Measurements from ENCODE around the gene MCUB. TPM values are rescaled to one million over a fixed set of nuclear protein-coding genes. Genes with fewer than 3 reads are reported as not detected.
"Not testable (repeated sequence)": the region's sequence is repeated elsewhere in the genome, so short reads cannot be mapped to it uniquely, and the experiment has no call there.

Gene MCUB
- total and polyA plus RNA-seq, 2 of the 13 experiments (the other 11 are each of a cell fraction or from before 2014, with no cell fraction given), result 0.95 to 2.2 TPM

GRCh38 chr4:109576462-109576861 lies 16.4 kb downstream of the MCUB start:
- no peak overlapping the region for H3K27ac ChIP-seq (ENCODE audit: extremely low read length, insufficient read depth, low read length)
- no peaks in the 10 kb centered on the region for H3K4me1 ChIP-seq (ENCODE audit: insufficient read depth, low read length)
- FAIRE-seq, result no peak
- no TSS peak for BruUV-seq (replicated peaks)
- intact Hi-C loops (cut with micrococcal nuclease; ENCODE audit: unreplicated experiment) (no loop called here), in situ Hi-C loops (cut with HindIII; ENCODE audit: extremely low pct_ligation_motif_present, low pct_unique_long_range_greater_than_20kb) (no loop called here)
- H3K9ac ChIP-seq (ENCODE audit: insufficient read depth, low read depth, low read length), result no peak overlapping the region
- no peak overlapping the region for H3K4me3 ChIP-seq (replicated peaks in 1 of 3; ENCODE audit: insufficient read depth in 1 of 3, low read depth in 2 of 3, low read length in 3 of 3)
- no peaks in the 10 kb centered on the region for H3K9me3 ChIP-seq (ENCODE audit: low read length)
- no peaks in the 10 kb centered on the region for H3K79me2 ChIP-seq (ENCODE audit: insufficient read depth, low read length)
- no peaks in the 10 kb centered on the region for H3K27me3 ChIP-seq (ENCODE audit: control insufficient read depth in 1 of 2, insufficient read depth in 2 of 2, low read length in 2 of 2)
- DNase-seq (ENCODE audit: low spot score), result no peak
- H4K20me1 ChIP-seq (ENCODE audit: insufficient read depth, low read length), result no peaks in the 10 kb centered on the region
- ChIA-PET CTCF (ENCODE audit: low intra/inter-chr PET ratio, low total read pairs) (no interaction called here), POLR2A (no interaction called here)
- WGBS (ENCODE audit: low lambda C conversion rate), result 86% methylated on average over 2 of the region's 2 CpGs
- H3K36me3 ChIP-seq (replicated peaks in 1 of 2; ENCODE audit: control insufficient read depth in 1 of 2, insufficient read depth in 2 of 2, low read length in 2 of 2), result no peaks in the 10 kb centered on the region
- TF ChIP-seq ZNF274 (CRISPR knock-in tag; IDR thresholded peaks at IDR 0.05) (no peak), PPARG (CRISPR knock-in tag; conservative IDR thresholded peaks at IDR 0.05) (0 out of 2 replicates have a peak, but pooled peaks have one; percentile 14), THAP8 (CRISPR knock-in tag; IDR thresholded peaks at IDR 0.05; ENCODE audit: borderline replicate concordance) (no peak)
- no peak overlapping the region for H2AFZ ChIP-seq (ENCODE audit: low read length)
- no peak for ATAC-seq
- H3K4me2 ChIP-seq (ENCODE audit: low read depth, low read length), result no peak overlapping the region

- Histone ChIP-seq H3K9me3 (ENCODE audit: low read length) (no peaks in the 10 kb centered on the region), H2AFZ (ENCODE audit: low read length) (no peak overlapping the region), H3K79me2 (ENCODE audit: insufficient read depth, low read length) (no peaks in the 10 kb centered on the region), H3K9ac (ENCODE audit: insufficient read depth, low read depth, low read length) (no peak overlapping the region), H3K36me3 (replicated peaks in 1 of 2; ENCODE audit: control insufficient read depth in 1 of 2, insufficient read depth in 2 of 2, low read length in 2 of 2) (no peaks in the 10 kb centered on the region), H3K27me3 (ENCODE audit: control insufficient read depth in 1 of 2, insufficient read depth in 2 of 2, low read length in 2 of 2) (no peaks in the 10 kb centered on the region), H3K4me1 (ENCODE audit: insufficient read depth, low read length) (no peaks in the 10 kb centered on the region), H3K4me3 (replicated peaks in 1 of 3; ENCODE audit: insufficient read depth in 1 of 3, low read depth in 2 of 3, low read length in 3 of 3) (no peak overlapping the region), H3K4me2 (ENCODE audit: low read depth, low read length) (no peak overlapping the region), H3K27ac (ENCODE audit: extremely low read length, insufficient read depth, low read length) (no peak overlapping the region), H4K20me1 (ENCODE audit: insufficient read depth, low read length) (no peaks in the 10 kb centered on the region)
- intact Hi-C loops (cut with micrococcal nuclease; ENCODE audit: unreplicated experiment) (no loop called here), in situ Hi-C loops (cut with HindIII; ENCODE audit: extremely low pct_ligation_motif_present, low pct_unique_long_range_greater_than_20kb) (no loop called here)
- ATAC-seq (no peak), FAIRE-seq (no peak), DNase-seq (ENCODE audit: low spot score) (no peak)
- POLR2A ChIA-PET, result no interaction called here
- TF ChIP-seq ZNF776 (CRISPR knock-in tag; IDR thresholded peaks at IDR 0.05) (no peak), ZNF7 (CRISPR knock-in tag; IDR thresholded peaks at IDR 0.05) (no peak), HMGXB3 (CRISPR knock-in tag; IDR thresholded peaks at IDR 0.05; ENCODE audit: borderline replicate concordance) (no peak), ZNF720 (CRISPR knock-in tag; IDR thresholded peaks at IDR 0.05) (no peak)
- no TSS peak for BruUV-seq (replicated peaks)
- WGBS (ENCODE audit: low lambda C conversion rate), result 68% methylated on average over 3 of the region's 3 CpGs
- CTCF ChIA-PET (ENCODE audit: low intra/inter-chr PET ratio, low total read pairs), result no interaction called here
Observed at GRCh38 chr4:109578846-109579245, 18.8 kb downstream of the MCUB start.

GRCh38 chr4:109579997-109580396 lies 20.0 kb downstream of the MCUB start:
- H2AFZ ChIP-seq (ENCODE audit: low read length); POLR2A ChIA-PET: not testable (repeated sequence)

More at GRCh38 chr4:109579997-109580396, 20.0 kb downstream of the MCUB start:
- H3K4me2 ChIP-seq (ENCODE audit: low read depth, low read length); in situ Hi-C loops (cut with HindIII; ENCODE audit: extremely low pct_ligation_motif_present, low pct_unique_long_range_greater_than_20kb); ATAC-seq; H3K9ac ChIP-seq (ENCODE audit: insufficient read depth, low read depth, low read length); H3K4me1 ChIP-seq (ENCODE audit: insufficient read depth, low read length); intact Hi-C loops (cut with micrococcal nuclease; ENCODE audit: unreplicated experiment); H4K20me1 ChIP-seq (ENCODE audit: insufficient read depth, low read length); H3K36me3 ChIP-seq (replicated peaks in 1 of 2; ENCODE audit: control insufficient read depth in 1 of 2, insufficient read depth in 2 of 2, low read length in 2 of 2); BruUV-seq (replicated peaks); H3K79me2 ChIP-seq (ENCODE audit: insufficient read depth, low read length); H3K27me3 ChIP-seq (ENCODE audit: control insufficient read depth in 1 of 2, insufficient read depth in 2 of 2, low read length in 2 of 2); H3K4me3 ChIP-seq (replicated peaks in 1 of 3; ENCODE audit: insufficient read depth in 1 of 3, low read depth in 2 of 3, low read length in 3 of 3); DNase-seq (ENCODE audit: low spot score); H3K27ac ChIP-seq (ENCODE audit: extremely low read length, insufficient read depth, low read length); CTCF ChIA-PET (ENCODE audit: low intra/inter-chr PET ratio, low total read pairs); FAIRE-seq; H3K9me3 ChIP-seq (ENCODE audit: low read length): not testable (repeated sequence)
- 62% methylated on average over 5 of the region's 5 CpGs for WGBS (ENCODE audit: low lambda C conversion rate)
